H9 (cell line): ENCODE measurements around the gene PDE3A. TPM values are rescaled to one million over a fixed set of nuclear protein-coding genes. Genes with fewer than 3 reads are reported as not detected.

Experiments
- DNase-seq: peaks from one replicate; pipeline ENCODE4 v3.0.0-alpha.2; 2017
- H2AFZ ChIP-seq: one replicate; pipeline ENCODE4 v1.6.1; 2013; ENCODE audit warnings: mild to moderate bottlenecking, low read length, control low read depth, moderate library complexity
- H2AK5ac ChIP-seq: 2 replicates; pipeline ENCODE4 v1.6.1; 2013; ENCODE audit warnings: low read length, control low read depth, mixed read lengths; ENCODE audit not compliant: insufficient read length
- H2BK120ac ChIP-seq: one replicate; pipeline ENCODE4 v1.6.1; 2013; ENCODE audit warnings: low read depth, mild to moderate bottlenecking, low read length, control low read depth, inconsistent platforms; ENCODE audit not compliant: poor library complexity, severe bottlenecking
- H2BK12ac ChIP-seq: 2 replicates; pipeline ENCODE4 v1.6.1; 2013; ENCODE audit warnings: low read length, control low read depth, mixed read lengths, low read depth; ENCODE audit not compliant: insufficient read length
- H2BK15ac ChIP-seq: 2 replicates; pipeline ENCODE4 v1.6.1; 2013; ENCODE audit warnings: low read depth, low read length, control low read depth
- H2BK20ac ChIP-seq: one replicate; pipeline ENCODE4 v1.6.1; 2013; ENCODE audit warnings: low read depth, mild to moderate bottlenecking, low read length, control low read depth, inconsistent platforms; ENCODE audit not compliant: poor library complexity, severe bottlenecking
- H2BK5ac ChIP-seq: 2 replicates; pipeline ENCODE4 v1.6.1; 2013; ENCODE audit warnings: low read length, control low read depth, mixed read lengths; ENCODE audit not compliant: insufficient read length
- H3K14ac ChIP-seq: 2 replicates; pipeline ENCODE4 v1.6.1; 2013; ENCODE audit warnings: low read length, control low read depth; ENCODE audit not compliant: insufficient read depth
- H3K18ac ChIP-seq: 2 replicates; pipeline ENCODE4 v1.6.1; 2013; ENCODE audit warnings: low read depth, mild to moderate bottlenecking, mixed read lengths, low read length, control low read depth; ENCODE audit not compliant: insufficient read length
- H3K23ac ChIP-seq: 2 replicates; pipeline ENCODE4 v1.6.1; 2013; ENCODE audit warnings: low read length, control low read depth, mixed read lengths, low read depth; ENCODE audit not compliant: insufficient read length
- H3K23me2 ChIP-seq: 2 replicates; pipeline ENCODE4 v1.6.1; 2013; ENCODE audit warnings: low read depth, mild to moderate bottlenecking, mixed read lengths, low read length, control low read depth; ENCODE audit not compliant: insufficient read length, poor library complexity, severe bottlenecking
- H3K27ac ChIP-seq: 2 replicates; pipeline ENCODE4 v1.5.1; 2013; ENCODE audit warnings: low read length, control low read depth, mixed read lengths, low read depth; ENCODE audit not compliant: insufficient read length
- H3K27me3 ChIP-seq: 2 replicates; pipeline ENCODE4 v1.6.1; 2013; ENCODE audit warnings: low read length, control low read depth, inconsistent platforms; ENCODE audit not compliant: insufficient read depth
- H3K4ac ChIP-seq: 2 replicates; pipeline ENCODE4 v1.6.1; 2013; ENCODE audit warnings: low read depth, mild to moderate bottlenecking, control low read depth, inconsistent platforms, low read length, moderate library complexity
- H3K4me1 ChIP-seq: 2 replicates; pipeline ENCODE4 v1.6.1; 2013; ENCODE audit warnings: low read length, control low read depth, inconsistent platforms; ENCODE audit not compliant: insufficient read depth
- H3K4me2 ChIP-seq: 2 replicates; pipeline ENCODE4 v1.6.1; 2013; ENCODE audit warnings: low read length, control low read depth, mixed read lengths; ENCODE audit not compliant: insufficient read length, insufficient read depth
- H3K56ac ChIP-seq: 2 replicates; pipeline ENCODE4 v1.6.1; 2013; ENCODE audit warnings: low read depth, mild to moderate bottlenecking, mixed read lengths, low read length, control low read depth; ENCODE audit not compliant: insufficient read length
- H3K79me1 ChIP-seq: 2 replicates; pipeline ENCODE4 v1.6.1; 2013; ENCODE audit warnings: low read depth, mild to moderate bottlenecking, moderate library complexity, low read length, control low read depth, inconsistent platforms; ENCODE audit not compliant: insufficient read depth, poor library complexity, severe bottlenecking
- H3K79me2 ChIP-seq: 2 replicates; pipeline ENCODE4 v1.6.1; 2013; ENCODE audit warnings: low read length, control low read depth, inconsistent platforms; ENCODE audit not compliant: insufficient read depth
- H3K9ac ChIP-seq: 2 replicates; pipeline ENCODE4 v1.6.1; 2013; ENCODE audit warnings: low read length, control low read depth, mixed read lengths; ENCODE audit not compliant: insufficient read length; ENCODE audit errors: extremely low read depth
- H3K9me3 ChIP-seq: one replicate; pipeline ENCODE4 v1.6.1; 2013; ENCODE audit warnings: low read depth, low read length, inconsistent platforms; ENCODE audit not compliant: control insufficient read depth
- H3T11ph ChIP-seq: one replicate; pipeline ENCODE4 v1.6.1; 2013; ENCODE audit warnings: mild to moderate bottlenecking, low read length, control low read depth, inconsistent platforms
- H4K20me1 ChIP-seq: one replicate; pipeline ENCODE4 v1.6.1; 2013; ENCODE audit not compliant: control insufficient read depth, insufficient read length, insufficient read depth
- H4K5ac ChIP-seq: 2 replicates; pipeline ENCODE4 v1.6.1; 2013; ENCODE audit warnings: low read depth, mild to moderate bottlenecking, mixed read lengths, low read length, control low read depth; ENCODE audit not compliant: insufficient read length
- H4K8ac ChIP-seq: replicated peaks from 2 replicates; pipeline ENCODE4 v1.6.1; 2013; ENCODE audit warnings: low read length, control low read depth, mixed read lengths, low read depth; ENCODE audit not compliant: insufficient read length
- H4K91ac ChIP-seq: 2 replicates; pipeline ENCODE4 v1.6.1; 2013; ENCODE audit warnings: low read depth, mild to moderate bottlenecking, moderate library complexity, mixed read lengths, low read length, control low read depth; ENCODE audit not compliant: insufficient read length
- H3K27ac Mint-ChIP-seq, 3 experiments: 2 replicates in 2 of 3; 3 replicates in 1 of 3; pipeline ENCODE4 v1.8.0; 2020 to 2021; ENCODE audit warnings: mixed read lengths in 3 of 3, mild to moderate bottlenecking in 1 of 3, moderate library complexity in 1 of 3
- H3K27me3 Mint-ChIP-seq: 2 replicates; pipeline ENCODE4 v1.8.0; 2021; ENCODE audit warnings: low read depth, mild to moderate bottlenecking, moderate library complexity, mixed read lengths
- H3K36me3 Mint-ChIP-seq, 3 experiments: 2 replicates in 2 of 3; 3 replicates in 1 of 3; pipeline ENCODE4 v1.8.0; 2020 to 2021; ENCODE audit warnings: low read depth in 3 of 3, mixed read lengths in 3 of 3; ENCODE audit not compliant: insufficient read depth in 1 of 3
- H3K4me1 Mint-ChIP-seq, 2 experiments: 2 replicates each; pipeline ENCODE4 v1.8.0; 2020; ENCODE audit warnings: mixed read lengths in 2 of 2
- H3K4me3 Mint-ChIP-seq, 2 experiments: 2 replicates in 1 of 2; 3 replicates in 1 of 2; pipeline ENCODE4 v1.8.0; 2020 to 2021; ENCODE audit warnings: mild to moderate bottlenecking in 2 of 2, mixed read lengths in 2 of 2, moderate library complexity in 1 of 2
- H3K9me3 Mint-ChIP-seq, 2 experiments: 2 replicates in 1 of 2; 3 replicates in 1 of 2; pipeline ENCODE4 v1.8.0; 2020; ENCODE audit warnings: mild to moderate bottlenecking in 2 of 2, mixed read lengths in 2 of 2, moderate library complexity in 1 of 2
- CTCF ChIP-seq: fragments of 200-600 bp; sonication (generic); conservative IDR thresholded peaks from 3 replicates; pipeline ENCODE4 v1.8.0; 2021; ENCODE audit warnings: antibody characterized with exemption, mild to moderate bottlenecking
- WGBS: extraction: QIAGEN DNeasy Blood & Tissue Kit; methylation state at CpG from one replicate; pipeline ENCODE4 v1.1.7; 2013; ENCODE audit warnings: missing lambda C conversion rate, low lambda C conversion rate, mixed read lengths; ENCODE audit not compliant: insufficient read length; ENCODE audit errors: extremely low coverage; 5-methylcytosine and 5-hydroxymethylcytosine counted together
- total RNA-seq: library from RNA; stranded (reverse); gene quantifications from 2 replicates; pipeline ENCODE4 v1.2.1, GENCODE V29; 2021

Gene PDE3A
- total RNA-seq, 1 experiment from 2014 or later: 3.0 TPM

- H3K79me2 ChIP-seq: no peaks in the 10 kb centered on the region
These were observed 41.5 kb downstream of the PDE3A start for GRCh38 chr12:20409607-20410377.

More at GRCh38 chr12:20409607-20410377, 41.5 kb downstream of the PDE3A start:
- H4K20me1 ChIP-seq: no peaks in the 10 kb centered on the region
- no peak overlapping the region for H3K4ac ChIP-seq
- H3K9ac ChIP-seq: no peak overlapping the region
- no peak overlapping the region for H3K14ac ChIP-seq
- H3K9me3 Mint-ChIP-seq: no peaks in the 10 kb centered on the region; a peak in 1 of 5 replicates
- H3K56ac ChIP-seq: no peak overlapping the region
- no peak overlapping the region for H3K4me2 ChIP-seq
- H3K23ac ChIP-seq: no peak overlapping the region
- H3K27ac ChIP-seq: no peak overlapping the region
- no peak overlapping the region for H4K91ac ChIP-seq
- no peak for DNase-seq
- no peak overlapping the region for H2BK15ac ChIP-seq
- no peaks in the 10 kb centered on the region for H3K9me3 ChIP-seq
- H3K27ac Mint-ChIP-seq: peak overlapping the region; percentile 52 to 85 (median 64); a peak in 5 of 7 replicates
- H2BK5ac ChIP-seq: no peak overlapping the region
- H3K79me1 ChIP-seq: no peaks in the 10 kb centered on the region
- H3K27me3 ChIP-seq: no peaks in the 10 kb centered on the region
- H2BK12ac ChIP-seq: no peak overlapping the region
- H3K18ac ChIP-seq: no peak overlapping the region
- H3K4me1 Mint-ChIP-seq: peaks cover 40 to 52% of the 10 kb centered on the region in 2 experiments
- no peak overlapping the region for H2AK5ac ChIP-seq
- H3K4me1 ChIP-seq: peaks cover 7% of the 10 kb centered on the region; the same call in 1 of the 2 replicates
- H3K4me3 Mint-ChIP-seq: no peak overlapping the region
- H3K27me3 Mint-ChIP-seq: no peaks in the 10 kb centered on the region
- H3K23me2 ChIP-seq: no peaks in the 10 kb centered on the region
- no peak overlapping the region for H2AFZ ChIP-seq
- no peak for TF ChIP-seq CTCF
- H4K5ac ChIP-seq: no peak overlapping the region
- no peak overlapping the region for H2BK20ac ChIP-seq
- no peak overlapping the region for H2BK120ac ChIP-seq
- H4K8ac ChIP-seq: no peak overlapping the region
- no peak overlapping the region for H3T11ph ChIP-seq
- WGBS: no CpG with 5 or more reads among the region's 2 CpGs
- no peaks in the 10 kb centered on the region; a peak in 1 of 7 replicates for H3K36me3 Mint-ChIP-seq
